Thyroid gland (tissue), 4 donors: ENCODE measurements around the gene MOCS2. TPM values are rescaled to one million over a fixed set of nuclear protein-coding genes. Genes with fewer than 3 reads are reported as not detected.

Experiments
- DNase-seq, 2 donors: peaks; one replicate each; pipeline ENCODE4 v3.0.0-alpha.2; 2019
- H3K27ac ChIP-seq, 3 donors: fragments of 200-600 bp; sonication (generic); 1 replicate in 2 of 3; 2 replicates in 1 of 3; pipeline ENCODE4 v1.5.1; 2016 to 2019; ENCODE audit warnings: mild to moderate bottlenecking in 1 of 3, moderate library complexity in 1 of 3
- H3K27me3 ChIP-seq: fragments of 200-600 bp; sonication (generic); one replicate; pipeline ENCODE4 v1.5.1; 2019
- H3K36me3 ChIP-seq, 2 donors: fragments of 200-600 bp; sonication (generic); one replicate each; pipeline ENCODE4 v1.5.1; 2016 to 2019
- H3K4me1 ChIP-seq, 2 donors: fragments of 200-600 bp; sonication (generic); one replicate each; pipeline ENCODE4 v1.5.1; 2017 to 2019
- H3K4me3 ChIP-seq, 3 donors: fragments of 200-600 bp; sonication (generic); replicated peaks in 1 of 3; 1 replicate in 2 of 3; 2 replicates in 1 of 3; pipeline ENCODE4 v1.5.1; 2016; ENCODE audit warnings: mild to moderate bottlenecking in 1 of 3
- H3K9me3 ChIP-seq: fragments of 200-600 bp; sonication (generic); one replicate; pipeline ENCODE4 v1.5.1; 2017
- CTCF ChIP-seq, 6 experiments: fragments of 200-600 bp in 3 of 6; fragments of 450-650 bp in 3 of 6; sonication (generic) in 3 of 6; IDR thresholded peaks; one replicate each; pipeline ENCODE4 v1.5.1; 2016 to 2019; ENCODE audit warnings: antibody characterized with exemption in 6 of 6, mild to moderate bottlenecking in 2 of 6, inconsistent platforms in 1 of 6, moderate library complexity in 1 of 6
- POLR2A ChIP-seq, 2 donors: fragments of 450-650 bp; IDR thresholded peaks; one replicate each; pipeline ENCODE4 v1.6.1; 2017; ENCODE audit warnings: antibody characterized with exemption in 2 of 2, mild to moderate bottlenecking in 2 of 2, moderate library complexity in 1 of 2
- WGBS, 2 donors: methylation state at CpG; one replicate each; pipeline ENCODE4 v1.1.5; 2017; 5-methylcytosine and 5-hydroxymethylcytosine counted together
- intact Hi-C: fragments of 100-400 bp; cut with DNase I; formaldehyde crosslinking; loops from one replicate; pipeline ENCODE4 v1.15.1; 2023
- total RNA-seq, 4 donors: library from RNA; depleted of rRNA; stranded (reverse); fragments of >200 nt; gene quantifications; one replicate each; pipeline ENCODE4 v1.2.3, GENCODE V29; 2016

The MOCS2 gene
- total RNA-seq, 4 donors from 2014 or later: 48.5 to 76.3 (median 62.9) TPM

- no peaks in the 10 kb centered on the region for H3K9me3 ChIP-seq
- DNase-seq: no peak
- 96 to 100% methylated on average over 1 of the region's 1 CpG for WGBS, 2 donors
- intact Hi-C loops: no loop called here
- no peak overlapping the region for H3K4me3 ChIP-seq
- TF ChIP-seq POLR2A (IDR thresholded peaks at IDR 0.05) (no peak), CTCF (IDR thresholded peaks at IDR 0.05) (no peak)
- peaks cover 6 to 17% of the 10 kb centered on the region in 2 donors for H3K4me1 ChIP-seq
- H3K36me3 ChIP-seq: no peaks in the 10 kb centered on the region
- H3K27me3 ChIP-seq: no peaks in the 10 kb centered on the region
- H3K27ac ChIP-seq: no peak overlapping the region
Measured at GRCh38 chr5:53111139-53111538, 1.6 kb upstream of the MOCS2 start.

- no peaks in the 10 kb centered on the region for H3K9me3 ChIP-seq
- WGBS, 2 donors: 20 to 24% methylated on average over 6 of the region's 6 CpGs
- H3K4me1 ChIP-seq: peaks cover 6 to 17% of the 10 kb centered on the region in 2 donors
Measured at GRCh38 chr5:53110156-53110555, 599 bp upstream of the MOCS2 start.

GRCh38 chr5:53109056-53109442, 508 bp downstream of the MOCS2 start:
- no peaks in the 10 kb centered on the region for H3K27me3 ChIP-seq
- H3K9me3 ChIP-seq: no peaks in the 10 kb centered on the region
- peak overlapping the region; percentile 22 to 77 (median 53) for H3K4me3 ChIP-seq
- peaks cover 6 to 17% of the 10 kb centered on the region in 2 donors for H3K4me1 ChIP-seq
- WGBS, 2 donors: 0 to 2% methylated on average over 11 of the region's 11 CpGs
- TF ChIP-seq CTCF (IDR thresholded peaks at IDR 0.05): no peak
- TF ChIP-seq POLR2A (IDR thresholded peaks at IDR 0.05): no peak
- peak overlapping the region; percentile 51 to 92 (median 69) for H3K27ac ChIP-seq
- DNase-seq: no peak
- H3K36me3 ChIP-seq: peaks cover 0 to under 1% of the 10 kb centered on the region in 2 donors
- intact Hi-C loops: no loop called here

More at GRCh38 chr5:53110156-53110555, 599 bp upstream of the MOCS2 start:
- H3K4me3 ChIP-seq: peak overlapping the region; percentile 22 to 77 (median 53)
- H3K27me3 ChIP-seq: no peaks in the 10 kb centered on the region
- no peak for TF ChIP-seq POLR2A (IDR thresholded peaks at IDR 0.05)
- no peak for TF ChIP-seq CTCF (IDR thresholded peaks at IDR 0.05)
- DNase-seq: peak in 1 of 2 donors; percentile 19
- no peaks in the 10 kb centered on the region for H3K36me3 ChIP-seq
- intact Hi-C loops: no loop called here
- peak overlapping the region; percentile 50 to 92 (median 69) for H3K27ac ChIP-seq

- intact Hi-C loops: no loop called here
- no peaks in the 10 kb centered on the region for H3K27me3 ChIP-seq
- H3K4me1 ChIP-seq: peaks cover 6 to 15% of the 10 kb centered on the region in 2 donors
- WGBS, 2 donors: 87 to 93% methylated on average over 5 of the region's 5 CpGs
- no peak overlapping the region for H3K27ac ChIP-seq
- H3K36me3 ChIP-seq: peaks cover 0 to 8% of the 10 kb centered on the region in 2 donors
- DNase-seq: no peak
- H3K4me3 ChIP-seq: no peak overlapping the region
- TF ChIP-seq POLR2A (IDR thresholded peaks at IDR 0.05) (no peak), CTCF (IDR thresholded peaks at IDR 0.05) (no peak)
- H3K9me3 ChIP-seq: no peaks in the 10 kb centered on the region
Measured at GRCh38 chr5:53105611-53106300, 3.8 kb downstream of the MOCS2 start.

GRCh38 chr5:53100606-53101005, 9.0 kb downstream of the MOCS2 start:
- TF ChIP-seq CTCF (IDR thresholded peaks at IDR 0.05) (no peak), POLR2A (IDR thresholded peaks at IDR 0.05) (no peak)
- DNase-seq: no peak
- H3K4me1 ChIP-seq: no peaks in the 10 kb centered on the region
- WGBS, 2 donors: 83 to 86% methylated on average over 2 of the region's 2 CpGs
- no peaks in the 10 kb centered on the region for H3K27me3 ChIP-seq
- H3K27ac ChIP-seq: no peak overlapping the region
- no peaks in the 10 kb centered on the region for H3K9me3 ChIP-seq
- H3K36me3 ChIP-seq: peaks cover 0 to 30% of the 10 kb centered on the region in 2 donors
- no peak overlapping the region for H3K4me3 ChIP-seq
- intact Hi-C loops: no loop called here
